DMS153 (cell line): ENCODE measurements around the gene CDCA3.

Experiments
- DNase-seq: peaks from one replicate; lab custom pipeline; 2025; lab: John Stamatoyannopoulos, UW

Gene CDCA3

DNA sequence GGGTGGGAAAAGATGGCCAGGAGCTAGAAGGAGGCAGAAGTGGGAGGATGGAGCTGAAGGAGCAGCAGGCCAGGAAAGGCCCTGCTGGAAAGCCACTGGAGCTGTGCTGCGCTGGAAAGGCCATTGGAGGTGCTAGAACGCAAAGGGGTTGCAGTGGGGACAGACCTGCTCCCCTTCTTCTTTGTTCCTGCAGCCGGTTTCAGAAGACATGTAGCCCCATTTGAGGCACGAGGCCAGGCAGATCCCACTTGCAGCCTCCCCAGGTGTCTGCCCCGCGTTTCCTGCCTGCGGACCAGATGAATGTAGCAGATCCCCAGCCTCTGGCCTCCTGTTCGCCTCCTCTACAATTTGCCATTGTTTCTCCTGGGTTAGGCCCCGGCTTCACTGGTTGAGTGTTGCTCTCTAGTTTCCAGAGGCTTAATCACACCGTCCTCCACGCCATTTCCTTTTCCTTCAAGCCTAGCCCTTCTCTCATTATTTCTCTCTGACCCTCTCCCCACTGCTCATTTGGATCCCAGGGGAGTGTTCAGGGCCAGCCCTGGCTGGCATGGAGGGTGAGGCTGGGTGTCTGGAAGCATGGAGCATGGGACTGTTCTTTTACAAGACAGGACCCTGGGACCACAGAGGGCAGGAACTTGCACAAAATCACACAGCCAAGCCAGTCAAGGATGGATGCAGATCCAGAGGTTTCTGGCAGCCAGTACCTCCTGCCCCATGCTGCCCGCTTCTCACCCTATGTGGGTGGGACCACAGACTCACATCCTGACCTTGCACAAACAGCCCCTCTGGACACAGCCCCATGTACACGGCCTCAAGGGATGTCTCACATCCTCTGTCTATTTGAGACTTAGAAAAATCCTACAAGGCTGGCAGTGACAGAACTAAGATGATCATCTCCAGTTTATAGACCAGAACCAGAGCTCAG lies 31.7 kb downstream of the CDCA3 start:
- no peak for DNase-seq

DNA sequence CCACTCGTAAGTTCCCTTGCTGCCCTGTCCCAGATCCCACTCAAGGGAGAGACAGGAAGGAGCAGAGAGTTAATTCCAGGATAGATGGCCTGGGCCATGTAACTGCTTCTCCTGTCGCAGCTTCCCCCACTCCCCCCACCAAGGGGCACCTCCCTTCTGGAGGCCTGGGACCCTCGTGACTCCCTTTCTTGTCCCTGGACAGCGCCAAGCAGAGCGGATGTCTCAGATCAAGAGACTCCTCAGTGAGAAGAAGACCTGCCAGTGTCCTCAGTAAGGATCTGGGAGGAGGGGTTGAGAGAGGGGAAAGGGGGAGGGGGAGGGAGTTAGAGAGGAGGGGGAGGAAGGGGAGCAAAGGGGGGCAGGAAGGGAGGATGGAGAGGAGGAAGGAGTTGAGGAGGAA lies 32.4 kb downstream of the CDCA3 start:
- no peak for DNase-seq

DNA sequence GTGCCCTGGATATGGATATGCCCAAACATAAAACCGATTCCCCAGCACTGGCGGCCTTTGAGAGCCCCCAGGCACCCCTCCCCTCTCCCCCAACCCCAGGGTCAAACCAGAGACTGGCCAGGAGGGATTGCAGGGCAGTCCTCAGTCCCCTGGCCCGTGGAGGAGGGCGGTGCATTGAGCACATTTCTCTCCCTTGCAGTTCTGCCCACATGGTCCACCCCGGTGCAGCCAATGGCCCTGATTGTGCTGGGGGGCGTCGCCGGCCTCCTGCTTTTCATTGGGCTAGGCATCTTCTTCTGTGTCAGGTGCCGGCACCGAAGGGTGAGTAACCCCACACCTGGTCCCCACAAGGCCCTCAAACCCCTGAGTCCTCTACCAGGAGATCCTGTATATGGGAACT lies 32.9 kb downstream of the CDCA3 start:
- DNase-seq, result no peak

DNA sequence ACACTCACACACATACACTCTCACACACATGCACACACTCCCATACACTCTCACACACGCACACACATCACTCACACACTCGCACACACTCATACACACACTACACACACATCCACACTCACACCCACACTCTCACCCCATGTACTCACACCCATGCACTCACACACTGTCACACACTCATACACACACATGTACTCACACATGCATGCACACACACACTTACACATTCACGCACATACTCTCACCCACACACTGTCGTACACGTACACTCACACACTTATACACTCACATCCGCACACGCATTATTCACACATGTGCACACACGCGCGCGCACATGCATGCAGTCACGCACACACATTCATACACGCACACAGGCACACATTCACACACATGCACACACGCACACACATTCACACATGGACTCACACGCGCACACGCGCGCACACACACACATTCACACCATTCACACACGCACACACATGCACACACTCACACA lies 33.4 kb downstream of the CDCA3 start:
- no peak for DNase-seq

DNA sequence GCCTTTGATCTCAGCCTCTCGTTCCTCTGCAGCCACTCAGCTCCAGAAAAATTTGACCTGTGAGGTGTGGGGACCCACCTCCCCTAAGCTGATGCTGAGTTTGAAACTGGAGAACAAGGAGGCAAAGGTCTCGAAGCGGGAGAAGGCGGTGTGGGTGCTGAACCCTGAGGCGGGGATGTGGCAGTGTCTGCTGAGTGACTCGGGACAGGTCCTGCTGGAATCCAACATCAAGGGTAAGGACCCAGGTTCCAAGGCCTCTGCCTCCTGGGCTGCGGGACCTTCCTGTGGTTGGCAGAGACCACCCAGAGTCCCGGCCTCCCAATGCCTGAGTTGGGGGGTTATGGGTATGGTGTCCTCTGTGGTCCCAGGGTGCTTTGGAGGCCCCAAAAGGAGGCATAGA lies 34.0 kb downstream of the CDCA3 start:
- DNase-seq, result no peak

DNA sequence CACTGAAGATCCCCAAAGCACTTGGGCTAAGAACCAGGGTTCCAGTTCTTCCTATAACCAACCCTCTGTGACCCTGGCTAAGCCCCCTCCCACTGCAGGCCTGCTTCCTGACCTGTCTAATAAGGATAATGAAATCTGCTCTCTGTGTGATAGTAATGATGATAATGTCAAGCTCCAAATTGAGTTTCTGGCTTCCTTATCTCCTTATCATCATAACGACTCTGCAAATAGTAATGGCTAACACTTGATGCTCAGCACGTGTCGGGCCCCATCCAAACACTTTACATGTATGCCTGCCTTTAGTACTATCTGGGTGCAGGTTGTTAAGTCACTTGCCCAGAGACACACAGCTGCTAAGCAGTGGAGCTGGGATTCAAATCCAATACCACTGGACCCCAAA lies 34.5 kb downstream of the CDCA3 start:
- no peak for DNase-seq

DNA sequence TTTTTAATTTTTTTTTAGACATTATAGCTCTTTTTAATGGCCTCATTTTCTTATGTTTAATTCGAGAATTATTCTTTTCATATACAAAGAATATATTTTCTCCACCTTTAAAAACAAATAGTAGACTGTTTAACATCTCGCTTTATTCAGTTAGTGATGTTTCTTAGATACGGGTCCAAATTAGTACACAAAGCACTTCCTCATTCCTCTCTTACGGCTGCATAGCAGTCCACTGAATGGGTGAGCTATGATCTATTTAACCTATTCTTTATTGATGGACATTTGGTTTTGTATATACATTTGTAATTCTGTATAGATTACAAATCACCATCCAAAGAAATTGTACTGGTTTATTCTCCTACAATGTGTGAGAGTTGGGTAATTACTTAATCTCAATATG lies 37.7 kb downstream of the CDCA3 start:
- DNase-seq, result no peak

DNA sequence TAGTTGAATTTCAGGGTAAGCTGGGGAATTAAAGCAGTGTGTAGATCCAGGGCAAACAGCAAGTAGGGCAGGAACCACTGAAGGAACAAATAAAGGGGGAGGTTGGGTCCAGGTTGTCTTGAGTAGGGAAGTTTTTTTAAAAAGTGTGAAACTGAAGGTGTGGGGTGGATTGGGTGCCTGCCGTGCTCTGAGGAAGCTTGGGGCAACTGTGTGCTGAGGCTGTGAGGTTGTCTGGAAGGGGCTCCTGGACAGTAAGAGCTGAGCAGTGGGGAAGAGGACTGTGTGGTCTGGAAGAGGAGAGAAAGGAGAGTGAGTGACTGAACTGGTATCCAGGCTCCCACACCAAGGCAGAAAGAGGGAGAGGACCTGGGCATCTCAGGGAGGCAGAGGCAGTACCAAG lies 40.3 kb downstream of the CDCA3 start:
- DNase-seq, result no peak

DNA sequence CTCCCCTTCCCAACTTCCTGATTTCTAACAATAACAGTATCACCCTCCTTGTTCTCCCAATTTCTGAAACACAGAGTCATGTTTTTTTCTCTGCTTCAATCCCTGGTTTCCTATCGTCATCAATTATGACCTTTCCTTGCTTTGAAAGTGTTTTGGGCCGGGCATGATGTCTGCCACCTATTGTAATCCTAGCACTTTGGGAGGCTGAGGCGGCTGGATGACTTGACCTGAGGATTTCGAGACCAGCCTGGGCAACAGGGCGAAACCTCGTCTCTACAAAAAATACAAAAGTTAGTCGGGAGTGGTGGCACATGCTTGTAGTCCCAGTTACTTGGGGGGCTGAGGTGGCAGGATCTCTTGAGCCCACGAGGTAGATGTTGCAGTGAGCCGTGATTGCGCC lies 42.0 kb downstream of the CDCA3 start:
- DNase-seq, result no peak

DNA sequence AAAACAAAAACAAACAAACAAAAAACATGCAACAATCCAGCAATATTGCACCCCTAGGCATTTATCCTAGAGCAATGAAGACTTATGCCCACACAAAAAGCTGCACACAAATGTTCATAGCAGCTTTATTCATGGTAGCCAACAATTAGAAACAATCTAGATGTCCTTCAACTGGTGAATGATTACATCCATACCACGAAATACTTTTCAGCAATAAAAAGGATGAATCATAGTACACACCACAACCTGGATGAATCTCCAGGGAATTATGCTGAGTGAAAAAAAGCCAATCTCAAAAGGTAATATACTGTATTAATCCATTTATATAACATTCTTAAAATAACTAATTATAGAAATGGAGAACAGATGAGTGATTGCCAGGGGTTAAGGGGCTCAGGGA lies 43.9 kb downstream of the CDCA3 start:
- DNase-seq, result no peak

DNA sequence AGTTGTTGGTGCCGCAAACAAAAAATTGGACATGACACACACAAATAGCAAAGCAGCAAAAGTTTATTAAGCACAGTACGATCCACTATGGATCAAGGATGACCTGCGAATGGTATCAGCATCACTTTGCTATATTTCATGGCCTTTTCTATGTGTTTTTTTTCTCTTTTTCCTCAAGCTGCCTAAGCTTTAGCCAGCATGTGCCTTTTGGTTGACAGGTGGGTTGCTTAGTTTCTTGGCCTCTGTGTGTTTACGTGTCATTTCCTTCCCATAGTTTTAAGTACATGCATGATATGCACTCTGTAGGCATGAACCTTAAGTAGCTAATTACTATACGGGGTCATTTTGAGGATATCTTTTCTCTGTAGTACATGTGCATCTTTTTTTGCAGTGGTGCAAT lies 51.9 kb downstream of the CDCA3 start:
- no peak for DNase-seq
